ENCODE results near the gene FKBP15.

Gene FKBP15

GRCh38 chr9:113181165-113181564 lies 39.9 kb downstream of the FKBP15 start:
- DNase-seq (ENCODE audit: extremely low read depth in 1 of 2, low read depth in 1 of 2) = no peak

DNA sequence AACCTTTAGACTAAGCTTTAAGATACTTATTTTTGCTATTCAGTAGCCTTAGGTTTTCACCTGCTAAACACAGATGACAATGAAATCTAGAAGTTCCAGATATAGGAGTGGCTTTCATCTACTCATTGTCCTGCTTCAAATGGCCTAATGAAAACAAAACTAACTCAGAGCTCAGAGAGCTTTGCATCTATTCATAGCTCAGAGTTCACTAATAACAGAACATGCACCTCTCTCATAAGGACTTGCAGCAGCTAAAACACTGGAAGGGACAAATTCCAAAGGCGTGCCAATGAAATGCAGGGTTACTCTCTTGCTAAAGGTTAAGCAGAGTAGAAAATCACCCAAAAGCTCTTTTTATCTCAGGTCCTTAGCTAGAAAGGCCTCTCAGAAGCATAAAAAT lies 41.2 kb downstream of the FKBP15 start:
- DNase-seq (ENCODE audit: extremely low read depth in 1 of 2, low read depth in 1 of 2) = no peak

- no peak for DNase-seq (ENCODE audit: extremely low read depth in 1 of 2, low read depth in 1 of 2)
Observed at GRCh38 chr9:113178087-113178486, 43.0 kb downstream of the FKBP15 start.

DNA sequence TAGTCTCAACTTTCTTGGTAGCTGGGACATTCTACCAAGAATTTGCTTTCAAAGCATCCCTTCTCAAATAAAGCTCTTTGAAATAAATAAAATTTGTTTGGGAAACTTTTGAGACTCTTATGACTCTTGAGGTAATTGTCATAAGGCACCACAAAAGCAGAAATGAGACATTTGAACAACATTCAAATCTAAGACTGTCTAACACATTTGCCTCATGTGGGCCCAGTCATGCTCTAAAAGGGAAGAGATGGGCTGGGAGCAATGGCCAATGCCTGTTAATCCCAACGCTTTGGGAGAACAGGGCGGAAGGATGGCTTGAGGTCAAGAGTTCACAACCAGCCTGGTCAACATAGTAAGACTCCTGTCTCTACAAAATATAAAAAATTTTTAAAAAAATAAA lies 43.8 kb downstream of the FKBP15 start:
- no peak for DNase-seq (ENCODE audit: extremely low read depth in 1 of 2, low read depth in 1 of 2)

GRCh38 chr9:113176803-113177202 lies 44.3 kb downstream of the FKBP15 start:
- DNase-seq (ENCODE audit: extremely low read depth in 1 of 2, low read depth in 1 of 2) = no peak

DNA sequence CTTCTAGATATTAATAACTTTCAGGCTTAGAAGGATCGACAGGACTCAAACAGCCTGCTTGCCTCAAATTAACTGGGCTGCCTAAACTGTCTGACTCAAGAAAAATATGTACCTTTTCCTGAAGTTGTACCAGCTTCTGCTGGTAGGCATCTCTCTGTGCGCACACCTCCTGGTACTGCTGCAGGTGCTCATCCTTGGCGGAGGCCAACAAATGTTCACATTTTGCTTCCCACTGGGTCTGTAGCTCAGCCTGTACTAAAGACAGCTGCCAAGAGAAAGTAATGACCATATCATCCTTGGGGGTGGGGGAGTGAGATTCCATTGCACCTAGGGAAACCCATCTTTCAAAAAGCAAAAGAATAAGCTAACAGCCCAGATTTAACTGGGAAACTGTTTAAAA lies 47.7 kb downstream of the FKBP15 start:
- DNase-seq (ENCODE audit: extremely low read depth in 1 of 2, low read depth in 1 of 2) = no peak

DNA sequence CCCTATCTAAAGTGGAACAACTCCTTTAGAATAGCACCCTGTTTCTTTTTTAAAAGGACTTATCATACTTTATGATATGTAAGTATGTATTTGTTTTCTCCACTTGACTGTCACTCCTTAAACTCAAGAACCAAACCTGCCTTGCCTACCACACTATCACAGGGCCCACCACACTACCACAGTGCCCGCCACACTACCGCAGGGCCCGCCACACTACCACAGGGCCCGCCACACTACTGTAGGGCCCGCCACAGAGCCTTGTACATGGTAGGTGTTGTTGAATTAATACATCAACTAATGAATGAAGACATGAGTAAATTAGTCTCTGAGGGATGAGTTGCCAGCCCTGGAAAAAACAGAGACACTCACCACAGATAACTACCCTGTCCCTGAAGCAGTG lies 52.3 kb downstream of the FKBP15 start:
- DNase-seq (ENCODE audit: extremely low read depth in 1 of 2, low read depth in 1 of 2) = no peak

- DNase-seq (ENCODE audit: extremely low read depth in 1 of 2, low read depth in 1 of 2) = no peak
Observed at GRCh38 chr9:113166039-113166438, 55.0 kb downstream of the FKBP15 start.

DNA sequence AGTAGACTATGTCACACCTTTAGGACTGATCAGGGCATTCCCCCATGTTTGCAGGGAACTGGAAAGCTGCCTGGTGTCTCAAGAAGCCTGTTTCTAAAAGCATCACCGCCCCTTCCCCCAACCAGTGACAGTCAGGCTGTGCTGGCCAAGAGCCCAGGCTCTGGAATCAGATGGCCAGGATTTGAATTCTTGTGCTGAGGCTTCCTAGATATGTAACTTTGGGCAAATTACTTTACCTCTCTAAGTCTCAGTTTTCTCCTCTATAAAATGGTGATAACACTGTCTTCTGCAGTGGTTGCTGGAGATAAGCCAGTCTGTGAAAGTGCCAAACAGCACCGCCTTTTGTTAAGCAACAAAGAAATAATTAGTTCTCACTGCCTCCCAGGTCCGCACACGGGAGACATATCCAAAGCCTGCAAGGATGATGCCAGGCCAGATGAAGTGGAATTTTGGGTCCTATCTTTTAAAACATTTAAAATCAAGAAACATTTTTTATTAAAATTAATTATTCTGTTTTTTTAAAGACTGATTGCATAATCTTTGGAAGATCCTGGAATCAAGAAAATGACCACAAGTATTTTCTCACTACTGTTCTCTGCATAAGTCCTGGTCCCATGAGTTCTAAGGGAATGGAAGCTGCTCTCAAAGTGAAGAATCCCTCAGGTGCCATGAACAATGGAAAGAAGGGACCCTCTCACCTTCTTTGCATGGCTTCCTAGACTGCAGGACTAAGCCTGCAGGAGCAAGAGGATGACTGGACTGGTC lies 56.4 kb downstream of the FKBP15 start:
- no peak for DNase-seq (ENCODE audit: extremely low read depth in 1 of 2, low read depth in 1 of 2)

- no peak for DNase-seq (ENCODE audit: extremely low read depth in 1 of 2, low read depth in 1 of 2)
Observed at GRCh38 chr9:113163001-113163400, 58.1 kb downstream of the FKBP15 start.

GRCh38 chr9:113160571-113160970 lies 60.5 kb downstream of the FKBP15 start:
- no peak for DNase-seq (ENCODE audit: extremely low read depth in 1 of 2, low read depth in 1 of 2)

GRCh38 chr9:113158446-113158845 lies 62.6 kb downstream of the FKBP15 start:
- DNase-seq (ENCODE audit: extremely low read depth in 1 of 2, low read depth in 1 of 2) = no peak

GRCh38 chr9:113156880-113157279 lies 64.2 kb downstream of the FKBP15 start:
- no peak for DNase-seq (ENCODE audit: extremely low read depth in 1 of 2, low read depth in 1 of 2)

- no peak for DNase-seq (ENCODE audit: extremely low read depth in 1 of 2, low read depth in 1 of 2)
Observed at GRCh38 chr9:113155911-113156588, 65.0 kb downstream of the FKBP15 start.

DNA sequence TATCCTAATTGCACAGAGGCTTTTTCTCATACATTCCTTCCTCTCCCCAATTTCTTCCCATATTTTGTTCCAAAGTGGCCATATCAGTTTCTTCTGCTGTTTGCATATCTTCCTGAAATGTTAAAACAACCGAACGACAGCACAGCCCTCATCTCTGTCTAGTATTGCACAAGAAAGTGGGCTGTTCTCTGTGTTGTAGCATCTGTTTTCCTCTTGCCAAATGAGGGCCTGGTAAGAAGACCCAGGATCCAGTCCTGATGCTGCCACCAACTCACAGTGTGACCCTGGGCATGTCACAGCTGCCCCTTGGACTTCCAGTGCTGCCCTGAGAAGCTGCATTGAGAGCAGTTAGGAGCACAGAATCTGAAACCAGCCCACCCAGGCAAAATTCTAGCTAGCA lies 66.1 kb downstream of the FKBP15 start:
- no peak for DNase-seq (ENCODE audit: extremely low read depth in 1 of 2, low read depth in 1 of 2)

- no peak for DNase-seq (ENCODE audit: extremely low read depth in 1 of 2, low read depth in 1 of 2)
Observed at GRCh38 chr9:113154471-113154870, 66.6 kb downstream of the FKBP15 start.

GRCh38 chr9:113153599-113153998 lies 67.5 kb downstream of the FKBP15 start:
- no peak for DNase-seq (ENCODE audit: extremely low read depth in 1 of 2, low read depth in 1 of 2)

DNA sequence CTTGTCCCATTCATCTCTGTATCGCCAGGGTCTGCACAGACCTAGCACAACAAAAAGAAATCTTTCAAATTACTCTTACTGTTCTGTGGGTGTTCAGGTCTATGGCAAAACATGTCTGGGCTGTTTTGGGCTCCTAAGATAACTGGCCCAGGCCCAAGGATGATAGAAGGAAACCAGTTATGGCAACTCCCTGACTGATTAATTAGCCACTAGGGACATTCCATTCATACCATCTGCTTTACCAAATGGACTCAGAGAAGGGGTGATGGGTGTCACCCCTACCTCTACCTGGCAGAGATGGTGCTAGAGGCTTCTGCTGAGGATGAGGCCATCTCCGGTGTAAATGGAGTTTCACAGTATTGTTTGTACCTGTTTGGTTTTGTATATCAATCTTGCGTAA lies 68.4 kb downstream of the FKBP15 start:
- no peak for DNase-seq (ENCODE audit: extremely low read depth in 1 of 2, low read depth in 1 of 2)

DNA sequence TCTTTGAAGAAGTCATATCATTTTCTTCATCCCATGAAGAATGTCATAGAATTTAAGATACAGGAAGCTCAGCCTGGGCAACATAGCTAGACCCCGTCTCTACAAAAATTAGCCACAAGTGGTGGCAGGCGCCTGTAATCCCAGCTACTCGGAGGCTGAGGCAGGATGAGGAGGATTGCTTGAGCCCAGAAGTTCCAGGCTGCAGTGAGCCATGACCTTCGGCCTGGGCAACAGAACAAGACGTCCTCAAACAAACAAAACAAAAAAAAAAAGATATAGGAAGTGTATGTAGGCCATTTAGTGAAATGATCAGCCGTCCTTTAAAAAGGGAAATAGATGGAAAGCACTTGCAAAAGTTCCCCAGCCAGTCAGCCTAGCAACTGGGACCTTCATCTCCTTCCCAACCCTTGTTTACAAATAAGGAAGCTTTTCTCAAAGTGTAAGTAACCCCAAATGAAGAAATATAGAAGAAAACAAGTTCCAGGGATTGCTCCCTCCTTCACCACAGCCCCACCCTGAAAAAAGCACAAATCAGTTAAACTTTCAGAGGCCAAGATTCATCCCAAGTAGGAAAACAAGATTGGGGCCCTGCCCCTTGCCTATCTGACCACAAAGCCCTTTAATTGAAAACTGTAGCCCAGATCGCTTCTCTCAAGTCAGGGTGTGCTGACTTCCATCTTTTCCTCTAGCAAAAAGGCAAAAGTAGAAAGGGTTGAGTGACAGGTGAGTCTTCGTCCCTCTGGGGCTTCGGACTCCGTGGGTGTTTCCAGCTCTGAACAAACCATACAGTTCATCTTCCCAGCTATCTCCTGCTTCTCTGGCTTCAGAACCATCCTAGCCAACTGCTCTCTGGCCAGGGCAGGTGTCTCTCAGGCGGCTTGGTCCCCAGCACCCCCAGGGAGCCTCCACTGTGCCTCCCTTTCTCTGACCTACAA lies 69.1 kb downstream of the FKBP15 start:
- no peak for DNase-seq (ENCODE audit: extremely low read depth in 1 of 2, low read depth in 1 of 2)

DNA sequence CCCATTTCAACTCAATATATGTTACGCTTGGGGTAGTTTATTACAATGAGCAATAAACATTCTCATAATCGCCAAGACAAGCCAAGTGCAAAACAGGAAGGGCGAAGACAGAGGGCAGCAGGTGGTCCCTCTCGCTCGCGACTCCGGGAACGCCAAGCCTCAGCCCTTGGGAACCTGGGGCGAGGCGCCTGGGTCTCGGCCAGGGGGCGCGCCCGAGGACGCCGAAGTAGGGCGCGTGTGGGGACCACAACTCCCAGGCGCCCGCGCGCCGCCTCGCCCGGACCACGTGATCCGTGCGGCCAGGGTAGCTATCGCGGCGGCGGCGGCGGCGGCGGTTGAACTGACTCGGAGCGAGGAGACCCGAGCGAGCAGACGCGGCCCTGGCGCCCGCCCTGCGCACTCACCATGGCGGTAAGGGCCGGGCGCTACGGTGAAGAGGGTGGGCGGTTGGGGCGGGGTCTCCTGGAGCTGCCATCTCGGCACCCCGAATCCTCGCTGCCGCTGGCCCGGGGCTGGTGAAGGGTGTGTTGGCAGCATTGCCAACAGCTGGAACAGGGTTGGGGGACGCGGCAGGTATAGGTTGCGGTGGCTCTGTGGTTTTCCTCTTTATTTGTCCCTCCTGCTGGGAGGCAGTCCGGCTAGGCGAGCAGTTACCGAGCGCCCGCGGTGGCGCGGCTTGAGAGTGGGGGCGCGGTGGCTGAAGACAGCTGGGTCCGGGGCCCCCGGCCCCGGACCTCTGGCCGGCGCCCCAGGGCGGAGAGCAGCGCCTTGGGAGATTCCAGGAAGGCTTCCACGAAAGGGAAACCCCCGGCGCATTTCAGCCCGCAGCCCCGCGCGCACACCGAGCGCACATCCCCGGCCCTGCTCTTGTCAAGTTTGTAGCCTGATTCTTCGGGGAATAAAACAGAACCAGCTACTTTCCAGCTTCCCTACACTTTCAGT lies 70.1 kb downstream of the FKBP15 start, which contains the start of gene SLC31A2:
Gene SLC31A2 (plus strand): TSS at position 338 of the 942 bp plus-strand sequence. CDS start 68 bp downstream, at position 406.
- peak; percentile 53 to 83 for DNase-seq (ENCODE audit: extremely low read depth in 1 of 2, low read depth in 1 of 2)
